ENCODE results near the gene RAPH1.
"Not testable (repeated sequence)": the region's sequence is repeated elsewhere in the genome, so short reads cannot be mapped to it uniquely, and the experiment has no call there.

RAPH1 gene

DNA sequence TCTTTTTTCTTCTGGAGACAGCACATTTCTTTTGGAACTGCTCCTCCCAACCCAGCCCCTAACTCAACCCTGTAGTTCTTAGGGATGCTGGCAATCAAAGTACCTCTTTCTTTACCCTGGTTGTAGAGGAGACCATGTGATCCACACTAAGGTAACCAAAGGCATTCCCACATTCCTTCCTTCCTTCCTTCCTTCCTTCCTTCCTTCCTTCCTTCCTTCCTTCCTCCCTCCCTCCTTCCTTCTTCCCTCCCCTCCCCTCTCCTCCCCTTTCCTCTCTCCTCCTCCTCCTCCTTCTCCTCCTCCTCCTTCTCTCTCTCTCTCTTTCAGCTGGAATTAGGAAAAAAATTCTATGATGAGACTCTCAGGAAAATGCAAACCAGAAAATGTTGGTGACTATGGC, 13.8 kb upstream of the RAPH1 start:
- H3K27me3 ChIP-seq (ENCODE audit: low read depth, low read length): peaks cover 18% of the 10 kb centered on the region
- no peak overlapping the region for H2AFZ ChIP-seq (ENCODE audit: low read depth, low read length)
- H3K36me3 ChIP-seq (replicated peaks; ENCODE audit: low read depth, low read length): no peaks in the 10 kb centered on the region
- H3K9ac ChIP-seq (ENCODE audit: low read length): no peak overlapping the region
- H3K4me3 ChIP-seq (ENCODE audit: low read length): no peak overlapping the region
- no peaks in the 10 kb centered on the region for H3K9me3 ChIP-seq (ENCODE audit: insufficient read depth, low read length)
- H3K4me2 ChIP-seq (ENCODE audit: low read length): no peak overlapping the region
- TF ChIP-seq EZH2phosphoT487 (IDR thresholded peaks at IDR 0.05; ENCODE audit: low read depth): no peak
- TF ChIP-seq, protein P1, sequence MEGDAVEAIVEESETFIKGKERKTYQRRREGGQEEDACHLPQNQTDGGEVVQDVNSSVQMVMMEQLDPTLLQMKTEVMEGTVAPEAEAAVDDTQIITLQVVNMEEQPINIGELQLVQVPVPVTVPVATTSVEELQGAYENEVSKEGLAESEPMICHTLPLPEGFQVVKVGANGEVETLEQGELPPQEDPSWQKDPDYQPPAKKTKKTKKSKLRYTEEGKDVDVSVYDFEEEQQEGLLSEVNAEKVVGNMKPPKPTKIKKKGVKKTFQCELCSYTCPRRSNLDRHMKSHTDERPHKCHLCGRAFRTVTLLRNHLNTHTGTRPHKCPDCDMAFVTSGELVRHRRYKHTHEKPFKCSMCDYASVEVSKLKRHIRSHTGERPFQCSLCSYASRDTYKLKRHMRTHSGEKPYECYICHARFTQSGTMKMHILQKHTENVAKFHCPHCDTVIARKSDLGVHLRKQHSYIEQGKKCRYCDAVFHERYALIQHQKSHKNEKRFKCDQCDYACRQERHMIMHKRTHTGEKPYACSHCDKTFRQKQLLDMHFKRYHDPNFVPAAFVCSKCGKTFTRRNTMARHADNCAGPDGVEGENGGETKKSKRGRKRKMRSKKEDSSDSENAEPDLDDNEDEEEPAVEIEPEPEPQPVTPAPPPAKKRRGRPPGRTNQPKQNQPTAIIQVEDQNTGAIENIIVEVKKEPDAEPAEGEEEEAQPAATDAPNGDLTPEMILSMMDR (IDR thresholded peaks at IDR 0.05; ENCODE audit: low read depth, low read length): no peak
- no peaks in the 10 kb centered on the region for H3K79me2 ChIP-seq (ENCODE audit: low read length)
- H3K27ac ChIP-seq (ENCODE audit: low read length): no peak overlapping the region
- H3K4me1 ChIP-seq (ENCODE audit: low read length): no peaks in the 10 kb centered on the region
- H4K20me1 ChIP-seq (ENCODE audit: insufficient read depth, low read length): no peaks in the 10 kb centered on the region

DNA sequence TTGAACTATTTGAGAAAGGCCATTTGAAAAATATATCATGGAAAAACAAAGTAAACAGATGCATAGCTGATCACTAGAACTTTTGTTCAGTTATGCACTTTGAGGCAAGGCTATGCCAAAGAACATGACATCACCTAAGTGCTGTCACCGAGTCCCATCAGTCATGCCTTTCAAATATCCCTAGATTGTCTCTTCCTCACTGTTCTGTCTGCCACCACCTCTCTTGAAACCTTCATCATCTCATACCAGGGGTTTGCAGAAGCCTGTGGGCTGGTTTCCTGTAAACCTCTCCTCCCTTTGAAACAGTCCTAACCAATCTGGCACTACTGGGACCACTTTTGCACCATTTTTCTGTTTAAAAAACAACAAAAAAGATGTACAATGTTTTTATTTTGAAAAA, 12.3 kb upstream of the RAPH1 start:
- H3K9me3 ChIP-seq (ENCODE audit: insufficient read depth, low read length): no peaks in the 10 kb centered on the region
- H3K27ac ChIP-seq (ENCODE audit: low read length): no peak overlapping the region
- no peaks in the 10 kb centered on the region for H3K36me3 ChIP-seq (replicated peaks; ENCODE audit: low read depth, low read length)
- H3K4me3 ChIP-seq (ENCODE audit: low read length): no peak overlapping the region
- H3K27me3 ChIP-seq (ENCODE audit: low read depth, low read length): peaks cover 18% of the 10 kb centered on the region
- H3K9ac ChIP-seq (ENCODE audit: low read length): no peak overlapping the region
- no peak overlapping the region for H2AFZ ChIP-seq (ENCODE audit: low read depth, low read length)
- H3K4me2 ChIP-seq (ENCODE audit: low read length): no peak overlapping the region
- no peaks in the 10 kb centered on the region for H3K4me1 ChIP-seq (ENCODE audit: low read length)
- TF ChIP-seq, protein P1 (IDR thresholded peaks at IDR 0.05; ENCODE audit: low read depth, low read length): no peak
- TF ChIP-seq EZH2phosphoT487 (IDR thresholded peaks at IDR 0.05; ENCODE audit: low read depth): no peak
- no peaks in the 10 kb centered on the region for H3K79me2 ChIP-seq (ENCODE audit: low read length)
- no peaks in the 10 kb centered on the region for H4K20me1 ChIP-seq (ENCODE audit: insufficient read depth, low read length)

DNA sequence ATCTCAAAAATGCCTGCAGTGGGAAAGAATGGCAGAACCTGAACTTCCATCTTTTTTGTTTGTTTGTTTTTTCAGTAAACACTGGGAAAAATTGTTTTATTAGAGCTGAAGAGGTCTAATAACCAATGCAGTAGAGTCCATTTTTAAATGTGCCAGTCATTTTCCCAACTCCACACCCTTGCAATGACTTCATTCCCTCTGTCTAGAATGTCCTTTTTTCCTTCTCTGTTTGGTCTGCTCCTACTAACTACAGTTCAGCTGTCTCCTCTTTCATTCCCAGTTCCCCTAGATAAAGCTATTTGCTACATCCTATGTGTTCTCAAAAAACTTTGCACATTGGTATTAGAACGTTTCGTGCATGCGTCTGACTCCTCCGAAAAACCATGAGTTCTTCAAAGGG, 9.3 kb upstream of the RAPH1 start:
- Histone ChIP-seq H3K36me3 (replicated peaks; ENCODE audit: low read depth, low read length) (no peaks in the 10 kb centered on the region), H3K27me3 (ENCODE audit: low read depth, low read length) (peaks cover 17% of the 10 kb centered on the region), H4K20me1 (ENCODE audit: insufficient read depth, low read length) (no peaks in the 10 kb centered on the region), H3K4me1 (ENCODE audit: low read length) (no peaks in the 10 kb centered on the region), H2AFZ (ENCODE audit: low read depth, low read length) (no peak overlapping the region), H3K79me2 (ENCODE audit: low read length) (no peaks in the 10 kb centered on the region), H3K4me3 (ENCODE audit: low read length) (no peak overlapping the region), H3K9me3 (ENCODE audit: insufficient read depth, low read length) (no peaks in the 10 kb centered on the region), H3K27ac (ENCODE audit: low read length) (no peak overlapping the region), H3K4me2 (ENCODE audit: low read length) (no peak overlapping the region), H3K9ac (ENCODE audit: low read length) (no peak overlapping the region)
- TF ChIP-seq, protein P1 (IDR thresholded peaks at IDR 0.05; ENCODE audit: low read depth, low read length): no peak
- no peak for TF ChIP-seq EZH2phosphoT487 (IDR thresholded peaks at IDR 0.05; ENCODE audit: low read depth)

DNA sequence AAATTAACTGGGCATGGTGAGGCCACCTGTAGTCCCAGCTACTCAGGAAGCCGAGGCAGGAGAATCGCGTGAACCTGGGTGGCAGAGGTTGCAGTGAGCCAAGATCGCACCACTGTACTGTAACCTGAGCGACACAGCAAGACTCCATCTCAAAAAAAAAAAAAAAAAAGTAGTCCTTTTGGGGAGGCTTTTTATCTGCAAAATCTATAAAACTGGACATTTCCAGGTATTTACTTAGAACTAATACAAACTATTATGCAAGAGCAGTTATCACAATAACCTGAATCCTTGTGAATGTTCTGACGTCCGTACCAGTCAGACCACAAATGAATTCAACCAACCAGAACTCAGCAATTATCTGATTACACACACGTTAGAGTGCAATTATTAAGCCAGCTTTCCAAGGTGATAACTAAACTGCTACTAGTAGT, 8.8 kb upstream of the RAPH1 start:
- no peaks in the 10 kb centered on the region for H3K36me3 ChIP-seq (replicated peaks; ENCODE audit: low read depth, low read length)

DNA sequence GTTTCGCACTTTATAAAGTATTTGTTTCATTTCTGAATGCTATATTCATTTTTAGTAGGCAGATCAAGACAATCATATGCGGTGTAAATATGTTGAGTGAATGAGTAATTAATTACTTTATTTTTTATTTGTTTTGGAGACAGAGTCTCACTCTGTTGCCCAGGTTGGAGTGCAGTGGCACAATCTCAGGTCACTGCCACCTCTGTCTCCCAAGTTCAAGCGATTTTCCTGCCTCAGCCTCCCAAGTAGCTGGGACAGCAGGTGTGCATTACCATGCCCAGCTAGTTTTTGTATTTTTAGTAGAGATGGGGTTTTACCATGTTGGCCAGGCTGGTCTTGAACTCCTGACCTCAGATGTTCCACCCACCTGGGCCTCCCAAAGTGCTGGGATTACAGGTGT, 5.5 kb upstream of the RAPH1 start:
- H3K27ac ChIP-seq (ENCODE audit: low read length); H3K4me3 ChIP-seq (ENCODE audit: low read length); H3K4me1 ChIP-seq (ENCODE audit: low read length); H3K4me2 ChIP-seq (ENCODE audit: low read length); H2AFZ ChIP-seq (ENCODE audit: low read depth, low read length); H3K36me3 ChIP-seq (replicated peaks; ENCODE audit: low read depth, low read length); H3K9me3 ChIP-seq (ENCODE audit: insufficient read depth, low read length); H3K9ac ChIP-seq (ENCODE audit: low read length); H4K20me1 ChIP-seq (ENCODE audit: insufficient read depth, low read length); H3K79me2 ChIP-seq (ENCODE audit: low read length): not testable (repeated sequence)
- peaks cover 13% of the 10 kb centered on the region; the same call in 1 of the 2 replicates for H3K27me3 ChIP-seq (ENCODE audit: low read depth, low read length)

More for the DNA sequence above, 8.8 kb upstream of the RAPH1 start:
- Histone ChIP-seq H3K27me3 (ENCODE audit: low read depth, low read length) (peaks cover 18% of the 10 kb centered on the region; the same call in 1 of the 2 replicates), H3K79me2 (ENCODE audit: low read length) (no peaks in the 10 kb centered on the region), H3K4me3 (ENCODE audit: low read length) (no peak overlapping the region), H4K20me1 (ENCODE audit: insufficient read depth, low read length) (no peaks in the 10 kb centered on the region), H3K9me3 (ENCODE audit: insufficient read depth, low read length) (no peaks in the 10 kb centered on the region), H3K4me1 (ENCODE audit: low read length) (no peaks in the 10 kb centered on the region), H3K4me2 (ENCODE audit: low read length) (no peak overlapping the region), H2AFZ (ENCODE audit: low read depth, low read length) (no peak overlapping the region), H3K9ac (ENCODE audit: low read length) (no peak overlapping the region), H3K27ac (ENCODE audit: low read length) (no peak overlapping the region)
- TF ChIP-seq EZH2phosphoT487 (IDR thresholded peaks at IDR 0.05; ENCODE audit: low read depth): no peak
- TF ChIP-seq, protein P1 (IDR thresholded peaks at IDR 0.05; ENCODE audit: low read depth, low read length): no peak

DNA sequence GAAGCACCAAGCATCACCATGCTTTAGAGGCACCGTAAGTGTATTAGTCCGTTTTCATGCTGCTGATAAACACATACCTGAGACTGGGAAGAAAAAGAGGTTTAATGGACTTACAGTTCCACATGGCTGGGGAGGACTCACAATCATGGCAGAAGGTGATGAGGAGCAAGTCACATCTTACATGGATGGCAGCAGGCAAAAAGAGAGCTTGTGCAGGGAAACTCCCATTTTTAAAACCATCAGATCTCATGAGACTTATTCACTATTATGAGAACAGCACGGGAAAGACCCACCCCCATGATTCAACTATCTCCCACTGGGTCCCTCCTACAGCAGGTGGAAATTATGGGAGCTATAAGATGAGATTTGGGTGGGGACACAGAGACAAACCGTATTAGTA, 3.1 kb upstream of the RAPH1 start:
- H3K4me1 ChIP-seq (ENCODE audit: low read length); H3K9me3 ChIP-seq (ENCODE audit: insufficient read depth, low read length); H3K79me2 ChIP-seq (ENCODE audit: low read length); H2AFZ ChIP-seq (ENCODE audit: low read depth, low read length); H3K27ac ChIP-seq (ENCODE audit: low read length); H4K20me1 ChIP-seq (ENCODE audit: insufficient read depth, low read length); H3K9ac ChIP-seq (ENCODE audit: low read length); H3K4me2 ChIP-seq (ENCODE audit: low read length); H3K36me3 ChIP-seq (replicated peaks; ENCODE audit: low read depth, low read length); H3K4me3 ChIP-seq (ENCODE audit: low read length): not testable (repeated sequence)
- H3K27me3 ChIP-seq (ENCODE audit: low read depth, low read length): peaks cover 22% of the 10 kb centered on the region
